ENCODE results near the gene MTA3.
"Not testable (repeated sequence)": the region's sequence is repeated elsewhere in the genome, so short reads cannot be mapped to it uniquely, and the experiment has no call there.

The MTA3 gene

GRCh38 chr2:42602218-42602875 is 33.9 kb downstream of the MTA3 start:
- TF ChIP-seq, protein P1, sequence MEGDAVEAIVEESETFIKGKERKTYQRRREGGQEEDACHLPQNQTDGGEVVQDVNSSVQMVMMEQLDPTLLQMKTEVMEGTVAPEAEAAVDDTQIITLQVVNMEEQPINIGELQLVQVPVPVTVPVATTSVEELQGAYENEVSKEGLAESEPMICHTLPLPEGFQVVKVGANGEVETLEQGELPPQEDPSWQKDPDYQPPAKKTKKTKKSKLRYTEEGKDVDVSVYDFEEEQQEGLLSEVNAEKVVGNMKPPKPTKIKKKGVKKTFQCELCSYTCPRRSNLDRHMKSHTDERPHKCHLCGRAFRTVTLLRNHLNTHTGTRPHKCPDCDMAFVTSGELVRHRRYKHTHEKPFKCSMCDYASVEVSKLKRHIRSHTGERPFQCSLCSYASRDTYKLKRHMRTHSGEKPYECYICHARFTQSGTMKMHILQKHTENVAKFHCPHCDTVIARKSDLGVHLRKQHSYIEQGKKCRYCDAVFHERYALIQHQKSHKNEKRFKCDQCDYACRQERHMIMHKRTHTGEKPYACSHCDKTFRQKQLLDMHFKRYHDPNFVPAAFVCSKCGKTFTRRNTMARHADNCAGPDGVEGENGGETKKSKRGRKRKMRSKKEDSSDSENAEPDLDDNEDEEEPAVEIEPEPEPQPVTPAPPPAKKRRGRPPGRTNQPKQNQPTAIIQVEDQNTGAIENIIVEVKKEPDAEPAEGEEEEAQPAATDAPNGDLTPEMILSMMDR (IDR thresholded peaks at IDR 0.05) = no peak
- H3K79me2 ChIP-seq = peaks cover 13% of the 10 kb centered on the region
- H2AFZ ChIP-seq = no peak overlapping the region
- no peaks in the 10 kb centered on the region for H3K36me3 ChIP-seq (ENCODE audit: control insufficient read depth, insufficient read depth, low read length)
- no peaks in the 10 kb centered on the region for H3K27me3 ChIP-seq (ENCODE audit: control insufficient read depth, insufficient read depth, low read length)
- no peak overlapping the region for H3K4me2 ChIP-seq (ENCODE audit: low read length)
- H3K9ac ChIP-seq = no peak overlapping the region
- no peak overlapping the region for H3K27ac ChIP-seq
- no peak overlapping the region for H3K4me3 ChIP-seq (ENCODE audit: low read depth, low read length)
- no peaks in the 10 kb centered on the region for H3K4me1 ChIP-seq
- H3K9me3 ChIP-seq (ENCODE audit: control insufficient read depth, low read length) = no peaks in the 10 kb centered on the region

- Histone ChIP-seq H3K4me2 (ENCODE audit: low read length) (no peak overlapping the region), H3K4me3 (ENCODE audit: low read depth, low read length) (no peak overlapping the region), H3K4me1 (no peaks in the 10 kb centered on the region), H3K9me3 (ENCODE audit: control insufficient read depth, low read length) (no peaks in the 10 kb centered on the region), H3K9ac (no peak overlapping the region), H3K79me2 (peaks cover 11% of the 10 kb centered on the region), H3K27ac (no peak overlapping the region), H3K36me3 (ENCODE audit: control insufficient read depth, insufficient read depth, low read length) (no peaks in the 10 kb centered on the region), H2AFZ (no peak overlapping the region), H3K27me3 (ENCODE audit: control insufficient read depth, insufficient read depth, low read length) (no peaks in the 10 kb centered on the region)
- TF ChIP-seq, protein P1 (IDR thresholded peaks at IDR 0.05) = no peak
Observed at GRCh38 chr2:42602876-42603219, 34.4 kb downstream of the MTA3 start.

DNA sequence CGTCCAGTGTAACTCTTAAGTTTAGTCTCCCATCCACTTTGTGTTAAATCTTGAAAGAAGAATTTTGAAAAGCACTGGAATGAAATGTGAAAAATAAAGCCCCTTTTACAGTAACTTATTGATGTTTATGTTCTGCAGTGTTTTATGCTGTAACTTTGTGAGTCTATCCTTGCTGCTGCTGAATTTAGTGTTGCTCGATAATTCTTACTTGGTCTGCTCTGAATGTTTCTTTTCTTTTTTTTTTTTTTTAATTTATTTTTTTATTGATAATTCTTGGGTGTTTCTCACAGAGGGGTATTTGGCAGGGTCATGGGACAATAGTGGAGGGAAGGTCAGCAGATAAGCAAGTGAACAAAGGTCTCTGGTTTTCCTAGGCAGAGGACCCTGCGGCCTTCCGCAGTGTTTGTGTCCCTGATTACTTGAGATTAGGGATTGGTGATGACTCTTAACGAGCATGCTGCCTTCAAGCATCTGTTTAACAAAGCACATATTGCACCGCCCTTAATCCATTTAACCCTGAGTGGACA is 36.0 kb downstream of the MTA3 start:
- not testable (repeated sequence) for H3K79me2 ChIP-seq; H3K9me3 ChIP-seq (ENCODE audit: control insufficient read depth, low read length); H3K27ac ChIP-seq; H3K4me1 ChIP-seq; H3K36me3 ChIP-seq (ENCODE audit: control insufficient read depth, insufficient read depth, low read length); H3K4me2 ChIP-seq (ENCODE audit: low read length); H2AFZ ChIP-seq; H3K9ac ChIP-seq; H3K4me3 ChIP-seq (ENCODE audit: low read depth, low read length); H3K27me3 ChIP-seq (ENCODE audit: control insufficient read depth, insufficient read depth, low read length)

- H3K4me2 ChIP-seq (ENCODE audit: low read length); H3K9ac ChIP-seq; H3K36me3 ChIP-seq (ENCODE audit: control insufficient read depth, insufficient read depth, low read length); H3K27me3 ChIP-seq (ENCODE audit: control insufficient read depth, insufficient read depth, low read length); H3K4me1 ChIP-seq; H3K4me3 ChIP-seq (ENCODE audit: low read depth, low read length); H3K27ac ChIP-seq; H3K79me2 ChIP-seq; H3K9me3 ChIP-seq (ENCODE audit: control insufficient read depth, low read length); H2AFZ ChIP-seq: not testable (repeated sequence)
Observed at GRCh38 chr2:42606166-42606565, 37.7 kb downstream of the MTA3 start.

GRCh38 chr2:42607101-42607637 is 38.7 kb downstream of the MTA3 start:
- Histone ChIP-seq H3K4me3 (ENCODE audit: low read depth, low read length) (no peak overlapping the region), H3K4me2 (ENCODE audit: low read length) (no peak overlapping the region), H3K9ac (no peak overlapping the region), H3K9me3 (ENCODE audit: control insufficient read depth, low read length) (no peaks in the 10 kb centered on the region), H2AFZ (no peak overlapping the region), H3K36me3 (ENCODE audit: control insufficient read depth, insufficient read depth, low read length) (no peaks in the 10 kb centered on the region), H3K27me3 (ENCODE audit: control insufficient read depth, insufficient read depth, low read length) (no peaks in the 10 kb centered on the region), H3K79me2 (peaks cover 3% of the 10 kb centered on the region), H3K27ac (no peak overlapping the region), H3K4me1 (no peaks in the 10 kb centered on the region)
- TF ChIP-seq, protein P1 (IDR thresholded peaks at IDR 0.05) = no peak

Data from parathyroid adenoma (tissue), 2 donors.